ENCODE data around the gene COBL.

The COBL gene

DNA sequence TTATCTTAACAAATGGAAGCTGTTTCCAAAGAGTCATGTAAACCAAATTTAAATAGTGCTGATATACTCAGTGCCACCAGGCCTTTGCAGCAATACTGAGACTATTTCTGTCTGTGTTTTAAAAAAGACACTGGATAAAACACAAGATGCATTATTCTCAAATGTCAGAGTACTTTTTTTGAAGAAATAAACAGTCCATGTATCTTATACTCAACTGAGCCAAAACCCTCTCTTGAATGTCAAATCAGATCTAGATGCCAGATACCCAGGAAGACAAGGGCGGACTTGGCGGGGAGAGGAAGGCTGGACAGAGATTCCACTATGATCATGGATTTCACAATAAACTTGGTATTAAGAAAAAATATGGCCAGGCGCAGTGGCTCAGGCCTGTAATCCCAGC is 127.6 kb downstream of the COBL start:
- Histone ChIP-seq H3K9me3 (ENCODE audit: control insufficient read depth, insufficient read depth, low read length) (no peaks in the 10 kb centered on the region), H3F3A (ENCODE audit: control insufficient read depth, insufficient read depth) (no peaks in the 10 kb centered on the region), H3K27ac (ENCODE audit: low read depth, low read length) (no peak overlapping the region)

DNA sequence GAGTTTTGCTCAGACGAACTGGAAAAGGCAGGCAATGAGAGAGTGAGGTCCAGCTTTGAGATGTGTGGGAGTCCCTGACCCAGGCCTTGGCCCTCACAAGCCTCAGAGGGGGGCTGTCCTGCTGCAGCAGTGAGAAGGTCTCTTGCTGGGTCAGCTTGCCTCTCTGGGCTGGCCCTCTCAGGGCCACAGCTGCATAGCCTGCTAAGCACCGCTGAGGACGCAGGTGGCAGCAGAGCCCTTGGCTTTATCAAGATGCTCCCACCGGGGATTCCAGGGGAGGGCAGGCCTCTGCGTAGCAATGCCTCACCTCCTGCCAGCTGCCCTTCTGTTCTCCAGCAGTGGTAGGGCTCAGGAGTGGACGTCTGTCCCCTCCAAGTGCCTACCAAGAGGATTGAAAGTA is 128.7 kb downstream of the COBL start:
- Histone ChIP-seq H3K4me2 (ENCODE audit: low read length) (no peak overlapping the region), H3K27ac (ENCODE audit: low read depth, low read length) (no peak overlapping the region), H3K9me3 (ENCODE audit: control insufficient read depth, insufficient read depth, low read length) (no peaks in the 10 kb centered on the region), H3K4me3 (ENCODE audit: low read length) (no peak overlapping the region), H3K27me3 (ENCODE audit: control insufficient read depth, low read length) (0 out of 2 replicates have a peak, but pooled peaks cover 5% of the 10 kb centered on the region), H3F3A (ENCODE audit: control insufficient read depth, insufficient read depth) (no peaks in the 10 kb centered on the region), H4K20me1 (ENCODE audit: control insufficient read depth, insufficient read depth, low read depth, low read length) (no peaks in the 10 kb centered on the region), H3K36me3 (ENCODE audit: control insufficient read depth, low read length) (no peaks in the 10 kb centered on the region), H3K79me2 (ENCODE audit: control insufficient read depth, low read length) (no peaks in the 10 kb centered on the region), H3K9me2 (replicated peaks; ENCODE audit: control insufficient read depth, low read length) (no peaks in the 10 kb centered on the region), H3K4me1 (ENCODE audit: control insufficient read depth, low read length) (no peaks in the 10 kb centered on the region)
- no peak for TF ChIP-seq EZH2phosphoT487 (IDR thresholded peaks at IDR 0.05; ENCODE audit: borderline replicate concordance, low read length)
- TF ChIP-seq, protein P1, sequence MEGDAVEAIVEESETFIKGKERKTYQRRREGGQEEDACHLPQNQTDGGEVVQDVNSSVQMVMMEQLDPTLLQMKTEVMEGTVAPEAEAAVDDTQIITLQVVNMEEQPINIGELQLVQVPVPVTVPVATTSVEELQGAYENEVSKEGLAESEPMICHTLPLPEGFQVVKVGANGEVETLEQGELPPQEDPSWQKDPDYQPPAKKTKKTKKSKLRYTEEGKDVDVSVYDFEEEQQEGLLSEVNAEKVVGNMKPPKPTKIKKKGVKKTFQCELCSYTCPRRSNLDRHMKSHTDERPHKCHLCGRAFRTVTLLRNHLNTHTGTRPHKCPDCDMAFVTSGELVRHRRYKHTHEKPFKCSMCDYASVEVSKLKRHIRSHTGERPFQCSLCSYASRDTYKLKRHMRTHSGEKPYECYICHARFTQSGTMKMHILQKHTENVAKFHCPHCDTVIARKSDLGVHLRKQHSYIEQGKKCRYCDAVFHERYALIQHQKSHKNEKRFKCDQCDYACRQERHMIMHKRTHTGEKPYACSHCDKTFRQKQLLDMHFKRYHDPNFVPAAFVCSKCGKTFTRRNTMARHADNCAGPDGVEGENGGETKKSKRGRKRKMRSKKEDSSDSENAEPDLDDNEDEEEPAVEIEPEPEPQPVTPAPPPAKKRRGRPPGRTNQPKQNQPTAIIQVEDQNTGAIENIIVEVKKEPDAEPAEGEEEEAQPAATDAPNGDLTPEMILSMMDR (IDR thresholded peaks at IDR 0.05; ENCODE audit: low read depth, low read length, poor library complexity, severe bottlenecking), result no peak

More for the DNA sequence above, 127.6 kb downstream of the COBL start:
- no peak overlapping the region for H3K4me3 ChIP-seq (ENCODE audit: low read length)
- H3K36me3 ChIP-seq (ENCODE audit: control insufficient read depth, low read length), result no peaks in the 10 kb centered on the region
- no peaks in the 10 kb centered on the region for H4K20me1 ChIP-seq (ENCODE audit: control insufficient read depth, insufficient read depth, low read depth, low read length)
- H3K9me2 ChIP-seq (replicated peaks; ENCODE audit: control insufficient read depth, low read length), result no peaks in the 10 kb centered on the region
- H3K27me3 ChIP-seq (ENCODE audit: control insufficient read depth, low read length), result peaks cover 3% of the 10 kb centered on the region; the same call in 1 of the 2 replicates
- no peaks in the 10 kb centered on the region for H3K79me2 ChIP-seq (ENCODE audit: control insufficient read depth, low read length)
- H3K4me2 ChIP-seq (ENCODE audit: low read length), result no peak overlapping the region
- TF ChIP-seq, protein P1 (IDR thresholded peaks at IDR 0.05; ENCODE audit: low read depth, low read length, poor library complexity, severe bottlenecking), result no peak
- TF ChIP-seq EZH2phosphoT487 (IDR thresholded peaks at IDR 0.05; ENCODE audit: borderline replicate concordance, low read length), result no peak
- H3K4me1 ChIP-seq (ENCODE audit: control insufficient read depth, low read length), result no peaks in the 10 kb centered on the region

DNA sequence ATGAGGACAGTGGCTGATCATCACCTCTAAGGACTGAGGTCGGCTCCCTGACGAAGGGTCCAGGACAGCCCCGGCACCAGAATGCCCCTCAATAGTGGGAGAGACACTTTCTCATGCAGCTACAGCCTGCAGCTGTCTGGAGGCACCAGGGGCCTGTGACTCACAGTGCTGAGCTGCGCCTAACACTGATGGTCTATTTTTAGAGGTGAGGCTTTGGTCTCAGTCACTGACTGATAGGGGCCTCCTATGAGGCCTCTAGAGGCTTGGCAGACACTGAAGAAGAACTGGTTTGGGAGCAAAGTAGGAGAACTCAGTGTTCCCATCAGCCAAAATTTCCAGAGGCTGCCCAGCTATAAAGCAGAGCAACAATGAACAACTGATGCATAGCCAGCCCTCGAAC is 130.1 kb downstream of the COBL start:
- Histone ChIP-seq H3K79me2 (ENCODE audit: control insufficient read depth, low read length) (no peaks in the 10 kb centered on the region), H3K4me2 (ENCODE audit: low read length) (no peak overlapping the region), H3F3A (ENCODE audit: control insufficient read depth, insufficient read depth) (no peaks in the 10 kb centered on the region)

More for the DNA sequence above, 130.1 kb downstream of the COBL start:
- Histone ChIP-seq H3K4me1 (ENCODE audit: control insufficient read depth, low read length) (no peaks in the 10 kb centered on the region), H3K36me3 (ENCODE audit: control insufficient read depth, low read length) (no peaks in the 10 kb centered on the region), H4K20me1 (ENCODE audit: control insufficient read depth, insufficient read depth, low read depth, low read length) (no peaks in the 10 kb centered on the region), H3K4me3 (ENCODE audit: low read length) (no peak overlapping the region), H3K9me2 (replicated peaks; ENCODE audit: control insufficient read depth, low read length) (no peaks in the 10 kb centered on the region), H3K9me3 (ENCODE audit: control insufficient read depth, insufficient read depth, low read length) (no peaks in the 10 kb centered on the region), H3K27ac (ENCODE audit: low read depth, low read length) (no peak overlapping the region), H3K27me3 (ENCODE audit: control insufficient read depth, low read length) (0 out of 2 replicates have a peak, but pooled peaks cover 2% of the 10 kb centered on the region)
- TF ChIP-seq, protein P1 (IDR thresholded peaks at IDR 0.05; ENCODE audit: low read depth, low read length, poor library complexity, severe bottlenecking), result no peak
- no peak for TF ChIP-seq EZH2phosphoT487 (IDR thresholded peaks at IDR 0.05; ENCODE audit: borderline replicate concordance, low read length)
